ENCODE results near the gene TMEM184B. TPM values are rescaled to one million over a fixed set of nuclear protein-coding genes. Genes with fewer than 3 reads are reported as not detected.
A peak's percentile ranks its signal among the peaks of the same experiment; 100 is the strongest.

Gene TMEM184B
- total and polyA plus RNA-seq, 10 of the 15 experiments (the other 5 are each of a cell fraction or from before 2014, with no cell fraction given): 0.56 to 22.4 (median 7.9) TPM

DNA sequence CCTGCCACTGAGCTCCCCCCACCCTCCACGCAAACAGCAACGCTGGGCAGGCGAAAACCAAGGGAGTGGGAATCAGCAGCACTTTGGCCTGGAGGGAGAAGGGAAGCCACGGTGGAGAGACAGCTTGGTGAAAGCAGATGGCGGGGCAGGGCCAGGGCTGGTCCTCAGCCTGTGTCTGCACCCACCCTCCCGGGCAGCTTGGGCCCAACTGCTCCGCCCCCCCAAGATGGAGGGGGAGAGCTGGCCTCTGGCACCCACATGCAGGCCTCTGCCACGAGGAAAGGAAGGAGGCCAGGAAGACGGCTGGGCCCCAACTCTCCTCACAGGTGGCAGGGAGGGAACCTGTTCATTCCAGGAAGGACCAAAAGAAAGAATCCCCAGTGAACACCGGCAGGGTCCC is 53.2 kb downstream of the TMEM184B start (continued):
- no peak for TF ChIP-seq PKNOX1 (IDR thresholded peaks at IDR 0.05)
- no peak for TF ChIP-seq RCOR1 (conservative IDR thresholded peaks at IDR 0.05; ENCODE audit: low read depth, low read length)

DNA sequence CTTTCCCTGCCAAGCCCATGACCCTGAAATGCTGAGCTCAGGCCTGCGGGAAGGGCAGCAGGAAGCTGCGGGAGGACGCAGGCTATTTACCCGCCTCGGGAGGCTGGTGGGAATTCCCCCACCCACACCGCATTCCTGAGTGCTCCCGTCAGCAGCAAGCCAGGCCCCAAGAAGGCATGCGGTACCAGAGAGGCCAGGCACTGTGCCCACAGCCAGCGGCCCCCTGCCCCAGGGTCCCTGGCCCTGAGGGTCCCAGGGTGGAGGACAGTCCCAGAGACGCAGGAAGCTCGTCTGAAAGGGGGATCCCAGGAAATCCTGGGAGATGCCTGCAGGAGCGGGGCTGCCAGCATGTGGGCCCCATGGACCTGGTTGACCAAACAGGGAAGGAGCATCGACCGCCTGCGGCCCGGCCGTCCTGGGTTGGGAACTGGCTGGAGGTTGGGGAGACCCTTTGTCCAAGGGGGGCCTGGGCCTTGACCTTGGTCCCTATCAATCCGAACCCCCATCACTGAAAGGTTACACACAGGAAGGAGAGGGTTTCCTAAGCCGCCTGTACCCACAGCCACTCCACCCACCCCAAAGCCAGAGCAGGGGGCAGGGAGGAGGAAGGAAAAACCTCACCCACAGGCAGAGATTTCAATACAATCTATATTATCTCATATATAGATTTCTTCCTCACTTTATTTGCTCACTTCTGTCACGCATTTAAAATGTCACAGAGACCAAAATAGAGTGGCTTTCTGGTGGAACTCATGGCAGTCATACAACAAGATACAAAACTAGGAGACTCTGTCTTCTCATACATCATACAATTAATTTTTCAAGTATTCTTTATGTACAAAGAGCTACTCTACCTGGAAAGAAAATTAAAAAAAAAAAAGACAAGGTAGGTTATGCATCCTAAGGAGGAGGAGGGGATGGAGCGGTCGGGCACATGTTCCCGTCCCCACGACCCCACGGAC is 53.9 kb downstream of the TMEM184B start:
- H4K20me1 ChIP-seq (ENCODE audit: control insufficient read depth, insufficient read depth): no peaks in the 10 kb centered on the region
- ATAC-seq: peak; percentile 24
- ChIA-PET RAD21 (ENCODE audit: unreplicated experiment) (interaction anchor here (0.6 to 1.6 kb wide), 4 partner anchors 11 to 42 kb away, joined by 3 to 7 read pairs (median 3); partner anchors contain the start of gene MAFF), SMC1A (ENCODE audit: uncharacterized antibody, unreplicated experiment) (no interaction called here), POLR2A (interaction anchor here (1.4 kb wide), 1 partner anchor 52 kb away, joined by 3 read pairs; no protein-coding TSS in a partner anchor), CTCF (interaction anchor here (1.1 to 1.4 kb wide), 2 partner anchors 10 to 167 kb away, joined by 3 to 5 read pairs; no protein-coding TSS in a partner anchor)
- H3K27me3 ChIP-seq (replicated peaks in 1 of 2; ENCODE audit: control insufficient read depth in 2 of 2, insufficient read depth in 2 of 2, low read length in 1 of 2): no peaks in the 10 kb centered on the region
- H2AFZ ChIP-seq (ENCODE audit: control insufficient read depth, low read depth, low read length): no peak overlapping the region; the same call in 1 of the 2 replicates
- peak overlapping the region; percentile 41; the same call in 1 of the 2 replicates for H3K4me2 ChIP-seq (ENCODE audit: control insufficient read depth, insufficient read depth)
- H3K27ac ChIP-seq (ENCODE audit: control insufficient read depth, insufficient read depth): peak overlapping the region; percentile 4; the same call in 1 of the 2 replicates
- peaks cover 28% of the 10 kb centered on the region for H3K4me1 ChIP-seq (ENCODE audit: control insufficient read depth, insufficient read depth, low read length)
- peak overlapping the region; percentile 22; the same call in 1 of the 2 replicates for H3K9ac ChIP-seq (ENCODE audit: control insufficient read depth, insufficient read depth, low read length)
- H3K4me3 ChIP-seq: no peak overlapping the region
- no peaks in the 10 kb centered on the region for H3K79me2 ChIP-seq (ENCODE audit: control insufficient read depth, insufficient read depth, low read length)
- no peak for DNase-seq (ENCODE audit: low read depth, low spot score)
- BruUV-seq (replicated peaks): no TSS peak
- no peak for FAIRE-seq
- intact Hi-C loops (cut with micrococcal nuclease; ENCODE audit: unreplicated experiment) (loop anchor here (10.0 kb wide), 1 partner anchor 104 kb away; the partner anchor contains the start of gene BAIAP2L2), in situ Hi-C loops (cut with MboI) (no loop called here)
- H3K36me3 ChIP-seq (ENCODE audit: control insufficient read depth in 2 of 2, insufficient read depth in 2 of 2, low read length in 1 of 2): no peaks in the 10 kb centered on the region; a peak in 2 of 4 replicates
- WGBS (ENCODE audit: insufficient coverage, insufficient replicate concordance, low lambda C conversion rate, missing lambda C conversion rate): 52% methylated on average over 25 of the region's 25 CpGs
- TF ChIP-seq EED (IDR thresholded peaks at IDR 0.05; ENCODE audit: low read depth) (peak; percentile 78), DPF2 (IDR thresholded peaks at IDR 0.05) (peak; percentile 51), MEF2B (IDR thresholded peaks at IDR 0.05; ENCODE audit: partially characterized antibody, poor library complexity, severe bottlenecking) (no peak), IKZF1 (conservative IDR thresholded peaks at IDR 0.05) (peak; percentile 75), RUNX3 (IDR thresholded peaks at IDR 0.05; ENCODE audit: low read length) (peak; percentile 61), TAF1 (IDR thresholded peaks at IDR 0.05; ENCODE audit: borderline replicate concordance, low read depth, low read length) (no peak), LARP7 (IDR thresholded peaks at IDR 0.05) (0 out of 2 replicates have a peak, but pooled peaks have one; percentile 29), IKZF2 (IDR thresholded peaks at IDR 0.05) (peak in 1 of 2 experiments; percentile 58; a peak in 2 of 4 replicates), EGR1 (IDR thresholded peaks at IDR 0.05; ENCODE audit: borderline replicate concordance in 1 of 2, low read depth in 2 of 2, low read length in 2 of 2) (peak; percentile 17 to 84), BCL3 (IDR thresholded peaks at IDR 0.05; ENCODE audit: borderline replicate concordance, insufficient read depth, low read depth, low read length, poor library complexity, severe bottlenecking) (peak; percentile 42), ZNF217 (IDR thresholded peaks at IDR 0.05) (no peak), ZNF274 (IDR thresholded peaks at IDR 0.05; ENCODE audit: insufficient read depth, insufficient read length) (no peak), RELA (IDR thresholded peaks at IDR 0.05; ENCODE audit: borderline replicate concordance, partially characterized antibody) (peak; percentile 90)
- no peaks in the 10 kb centered on the region for H3K9me3 ChIP-seq (replicated peaks; ENCODE audit: control insufficient read depth, insufficient read depth, low read length)

Data from GM12878 (cell line).